ENCODE measurements around the gene NOTCH1.

DNA sequence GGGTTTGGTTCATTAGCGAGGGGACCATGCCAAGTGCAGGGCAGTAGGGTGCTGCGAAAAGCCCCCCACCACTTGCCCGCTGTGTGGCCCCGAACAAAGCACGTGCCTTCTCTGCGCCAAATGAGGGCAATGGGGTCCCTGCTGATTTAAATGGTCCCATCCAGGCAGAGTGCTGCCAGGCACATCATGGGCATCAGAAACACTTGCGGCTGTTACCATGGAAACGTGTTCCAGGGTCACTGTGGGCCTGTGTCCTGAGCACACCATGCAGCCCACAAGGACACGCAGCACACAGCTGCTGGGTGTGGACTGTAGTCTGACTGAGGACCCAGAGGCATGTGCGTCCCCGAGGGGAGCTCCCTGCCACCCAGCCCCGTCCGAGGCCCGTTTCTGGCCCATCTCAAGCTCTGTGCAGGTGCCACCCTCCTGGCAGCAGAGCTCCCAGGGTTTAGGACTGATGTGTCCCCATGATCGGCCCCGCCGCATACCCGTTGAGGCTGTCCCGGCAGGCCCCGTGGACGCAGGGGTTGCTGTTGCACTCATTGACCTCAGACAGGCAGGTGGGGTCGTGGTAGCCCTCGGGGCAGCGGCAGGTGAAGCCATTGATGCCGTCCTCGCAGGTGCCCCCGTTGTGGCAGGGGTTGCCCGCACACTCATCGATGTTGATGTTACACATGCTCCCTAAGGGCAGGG is 31.7 kb downstream of the NOTCH1 start:
- TF ChIP-seq, protein P1, sequence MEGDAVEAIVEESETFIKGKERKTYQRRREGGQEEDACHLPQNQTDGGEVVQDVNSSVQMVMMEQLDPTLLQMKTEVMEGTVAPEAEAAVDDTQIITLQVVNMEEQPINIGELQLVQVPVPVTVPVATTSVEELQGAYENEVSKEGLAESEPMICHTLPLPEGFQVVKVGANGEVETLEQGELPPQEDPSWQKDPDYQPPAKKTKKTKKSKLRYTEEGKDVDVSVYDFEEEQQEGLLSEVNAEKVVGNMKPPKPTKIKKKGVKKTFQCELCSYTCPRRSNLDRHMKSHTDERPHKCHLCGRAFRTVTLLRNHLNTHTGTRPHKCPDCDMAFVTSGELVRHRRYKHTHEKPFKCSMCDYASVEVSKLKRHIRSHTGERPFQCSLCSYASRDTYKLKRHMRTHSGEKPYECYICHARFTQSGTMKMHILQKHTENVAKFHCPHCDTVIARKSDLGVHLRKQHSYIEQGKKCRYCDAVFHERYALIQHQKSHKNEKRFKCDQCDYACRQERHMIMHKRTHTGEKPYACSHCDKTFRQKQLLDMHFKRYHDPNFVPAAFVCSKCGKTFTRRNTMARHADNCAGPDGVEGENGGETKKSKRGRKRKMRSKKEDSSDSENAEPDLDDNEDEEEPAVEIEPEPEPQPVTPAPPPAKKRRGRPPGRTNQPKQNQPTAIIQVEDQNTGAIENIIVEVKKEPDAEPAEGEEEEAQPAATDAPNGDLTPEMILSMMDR (IDR thresholded peaks at IDR 0.05) = no peak
- TF ChIP-seq POLR2A (IDR thresholded peaks at IDR 0.05; ENCODE audit: low read depth) = no peak
